Body of pancreas (tissue), 4 donors: Measurements from ENCODE around the gene ELP1. TPM values are rescaled to one million over a fixed set of nuclear protein-coding genes. Genes with fewer than 3 reads are reported as not detected.
"Not testable (repeated sequence)": the region's sequence is repeated elsewhere in the genome, so short reads cannot be mapped to it uniquely, and the experiment has no call there.

ENCODE experiments used
- ATAC-seq: fragments of 150-250 bp; one replicate; pipeline ENCODE4 v1.9.1; 2016
- DNase-seq, 4 donors: peaks; one replicate each; pipeline ENCODE4 v3.0.0-alpha.2; 2019
- H3K27ac ChIP-seq, 4 donors: fragments of 200-600 bp; sonication (generic); 1 replicate in 3 of 4; 2 replicates in 1 of 4; pipeline versions ENCODE4 v1.5.1 to v1.6.1; 2016 to 2019; ENCODE audit warnings: mild to moderate bottlenecking in 1 of 4, mixed read lengths in 1 of 4, moderate library complexity in 1 of 4
- H3K27me3 ChIP-seq, 2 donors: fragments of 200-600 bp; sonication (generic); one replicate each; pipeline ENCODE4 v1.6.0; 2016; ENCODE audit warnings: mild to moderate bottlenecking in 1 of 2
- H3K36me3 ChIP-seq, 2 donors: fragments of 200-600 bp; sonication (generic); replicated peaks in 1 of 2; 2 replicates each; pipeline ENCODE4 v1.5.1; 2016; ENCODE audit warnings: low read depth in 2 of 2; ENCODE audit not compliant: insufficient read depth in 1 of 2
- H3K4me1 ChIP-seq: fragments of 200-600 bp; sonication (generic); one replicate; pipeline ENCODE4 v1.6.0; 2016
- H3K4me3 ChIP-seq, 2 donors: fragments of 200-600 bp; sonication (generic); 1 replicate in 1 of 2; 2 replicates in 1 of 2; pipeline ENCODE4 v1.5.1; 2016 to 2019
- H3K9me3 ChIP-seq, 3 donors: fragments of 200-600 bp; sonication (generic); 1 replicate in 2 of 3; 2 replicates in 1 of 3; pipeline ENCODE4 v1.5.1; 2016
- CTCF ChIP-seq, 7 experiments: fragments of 450-650 bp in 4 of 7; fragments of 200-600 bp in 3 of 7; sonication (generic) in 3 of 7; IDR thresholded peaks; one replicate each; pipeline ENCODE4 v1.5.1; 2016 to 2019; ENCODE audit warnings: antibody characterized with exemption in 7 of 7
- POLR2A ChIP-seq, 3 donors: fragments of 450-650 bp; IDR thresholded peaks; one replicate each; pipeline ENCODE4 v1.6.1; 2016; ENCODE audit warnings: antibody characterized with exemption in 3 of 3, mild to moderate bottlenecking in 2 of 3
- WGBS, 2 donors: methylation state at CpG; one replicate each; pipeline ENCODE4 v1.1.5; 2017; 5-methylcytosine and 5-hydroxymethylcytosine counted together
- intact Hi-C: fragments of 100-400 bp; cut with DNase I; formaldehyde crosslinking; loops from one replicate; pipeline ENCODE4 v1.15.1; 2023
- total RNA-seq, 2 donors: library from RNA; depleted of rRNA; stranded (reverse); fragments of >200 nt; gene quantifications; one replicate each; pipeline ENCODE4 v1.1.0, GENCODE V29; 2016

Gene ELP1
- total RNA-seq, 2 donors from 2014 or later: 14.5 to 18.2 TPM

GRCh38 chr9:108894225-108894997 is 39.5 kb downstream of the ELP1 start:
- ATAC-seq: no peak
- no peaks in the 10 kb centered on the region for H3K4me1 ChIP-seq
- H3K9me3 ChIP-seq: no peaks in the 10 kb centered on the region
- TF ChIP-seq CTCF (IDR thresholded peaks at IDR 0.05) (no peak), POLR2A (IDR thresholded peaks at IDR 0.05) (no peak)
- intact Hi-C loops: no loop called here
- no peak overlapping the region for H3K27ac ChIP-seq
- H3K4me3 ChIP-seq: no peak overlapping the region
- DNase-seq: no peak
- WGBS, 2 donors: 60 to 72% methylated on average over 4 of the region's 4 CpGs
- no peaks in the 10 kb centered on the region for H3K27me3 ChIP-seq
- peaks cover 9 to 22% of the 10 kb centered on the region in 2 donors for H3K36me3 ChIP-seq

- no peak for DNase-seq
- peaks cover 9 to 14% of the 10 kb centered on the region in 2 donors for H3K36me3 ChIP-seq
Measured at GRCh38 chr9:108889649-108890067, 44.3 kb downstream of the ELP1 start.

GRCh38 chr9:108886594-108887271 is 47.2 kb downstream of the ELP1 start:
- peak overlapping the region; percentile 72 to 89 (median 76) for H3K27ac ChIP-seq
- H3K36me3 ChIP-seq, H3K4me3 ChIP-seq, H3K27me3 ChIP-seq, intact Hi-C loops, H3K9me3 ChIP-seq: not testable (repeated sequence)
- peak; percentile 52 for ATAC-seq
- peaks cover 26% of the 10 kb centered on the region for H3K4me1 ChIP-seq
- WGBS, 2 donors: 62 to 66% methylated on average over 3 of the region's 3 CpGs
- DNase-seq: peak in 3 of 4 donors; percentile 12 to 46 (median 31)

More at GRCh38 chr9:108889649-108890067, 44.3 kb downstream of the ELP1 start:
- Histone ChIP-seq H3K27me3 (no peaks in the 10 kb centered on the region), H3K9me3 (no peaks in the 10 kb centered on the region), H3K4me1 (peaks cover 25% of the 10 kb centered on the region), H3K4me3 (no peak overlapping the region), H3K27ac (no peak overlapping the region)
- TF ChIP-seq POLR2A (IDR thresholded peaks at IDR 0.05) (no peak), CTCF (IDR thresholded peaks at IDR 0.05) (peak in 3 of 7 experiments; percentile 14 to 39 (median 18))
- WGBS, 2 donors: 72 to 76% methylated on average over 4 of the region's 4 CpGs
- no peak for ATAC-seq
- intact Hi-C loops: no loop called here

- ATAC-seq (peak; percentile 96), DNase-seq (peak; percentile 68 to 89 (median 83))
- H3K9me3 ChIP-seq: no peaks in the 10 kb centered on the region
- no peaks in the 10 kb centered on the region for H3K27me3 ChIP-seq
- 19 to 25% methylated on average over 1 of the region's 1 CpG for WGBS, 2 donors
- TF ChIP-seq CTCF (IDR thresholded peaks at IDR 0.05): no peak
- no peak for TF ChIP-seq POLR2A (IDR thresholded peaks at IDR 0.05)
- no peak overlapping the region for H3K4me3 ChIP-seq
- H3K27ac ChIP-seq: peak overlapping the region; percentile 72 to 89 (median 76)
- peaks cover 26% of the 10 kb centered on the region for H3K4me1 ChIP-seq
- intact Hi-C loops: no loop called here
- peaks cover 0 to 1% of the 10 kb centered on the region in 2 donors for H3K36me3 ChIP-seq
Measured at GRCh38 chr9:108885643-108886348, 48.1 kb downstream of the ELP1 start.

DNA sequence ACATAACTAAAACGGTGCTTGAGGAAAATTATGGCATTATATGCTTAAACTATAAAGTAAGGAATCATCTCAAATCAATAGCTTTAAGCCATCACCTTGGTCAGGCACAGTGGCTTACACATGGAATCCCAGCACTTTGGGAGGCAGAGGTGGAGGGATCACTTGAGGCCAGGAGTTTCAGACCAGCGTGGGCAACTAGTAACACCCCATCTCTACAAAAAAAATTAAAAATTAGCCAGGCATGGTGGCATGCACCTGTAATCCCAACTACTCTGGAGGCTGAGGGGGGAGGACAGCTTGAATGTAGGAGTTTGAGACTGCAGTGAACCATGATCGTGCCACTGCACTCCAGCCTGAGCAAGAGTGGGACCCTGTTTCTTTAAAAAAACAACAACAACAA is 49.2 kb downstream of the ELP1 start:
- no peaks in the 10 kb centered on the region for H3K27me3 ChIP-seq
- H3K4me1 ChIP-seq: peaks cover 26% of the 10 kb centered on the region
- WGBS, 2 donors: 88 to 91% methylated on average over 3 of the region's 3 CpGs
- intact Hi-C loops: no loop called here
- H3K27ac ChIP-seq: peak overlapping the region in 1 of 4 donors; percentile 89
- ATAC-seq (no peak), DNase-seq (no peak)
- H3K36me3 ChIP-seq: peaks cover 4% of the 10 kb centered on the region in 2 donors
- no peak for TF ChIP-seq POLR2A (IDR thresholded peaks at IDR 0.05)
- TF ChIP-seq CTCF (IDR thresholded peaks at IDR 0.05): no peak
- no peaks in the 10 kb centered on the region for H3K9me3 ChIP-seq
- H3K4me3 ChIP-seq: no peak overlapping the region
